Stomach (tissue), 4 donors: ENCODE data around the gene NUP93.

Experiments
- EP300 ChIP-seq: sonication (generic); formaldehyde crosslinking; IDR thresholded peaks from one replicate; pipeline ENCODE4 v1.6.1; 2017; ENCODE audit warnings: antibody characterized with exemption
- POLR2A ChIP-seq, 4 donors: fragments of 450-650 bp; IDR thresholded peaks; one replicate each; pipeline ENCODE4 v1.6.1; 2016; ENCODE audit warnings: antibody characterized with exemption in 4 of 4, control low read depth in 2 of 4, mild to moderate bottlenecking in 1 of 4, moderate library complexity in 1 of 4
- POLR2AphosphoS5 ChIP-seq, 3 donors: sonication (generic); formaldehyde crosslinking; IDR thresholded peaks; one replicate each; pipeline ENCODE4 v1.6.1; 2016; ENCODE audit warnings: antibody characterized with exemption in 3 of 3
- TF ChIP-seq, protein P1 (sequence below), 7 experiments: fragments of 450-650 bp in 4 of 7; fragments of 200-600 bp in 3 of 7; sonication (generic) in 3 of 7; IDR thresholded peaks; one replicate each; pipeline ENCODE4 v1.5.1; 2016 to 2019; ENCODE audit warnings: antibody characterized with exemption in 7 of 7, control low read depth in 2 of 7, mild to moderate bottlenecking in 1 of 7

DNA sequence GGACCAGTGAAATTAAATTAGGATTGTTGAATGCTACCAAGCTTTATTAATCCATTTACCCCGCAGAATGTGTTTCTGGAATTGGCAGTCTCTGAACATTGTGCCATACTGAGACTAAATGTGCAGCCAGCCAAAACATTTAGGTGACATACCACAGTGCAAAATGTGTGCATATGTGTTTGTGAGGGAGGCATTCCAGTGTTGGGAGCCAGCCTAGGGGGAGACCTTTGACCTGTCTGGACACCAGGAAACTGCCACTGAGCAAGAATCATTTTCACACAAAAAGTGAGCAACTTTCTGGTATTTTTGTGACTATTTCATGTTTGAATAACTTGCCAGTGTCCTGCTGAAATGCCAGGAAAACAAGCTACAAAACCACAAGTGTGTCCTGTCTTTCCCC, 70.4 kb downstream of the NUP93 start:
- TF ChIP-seq, protein P1, sequence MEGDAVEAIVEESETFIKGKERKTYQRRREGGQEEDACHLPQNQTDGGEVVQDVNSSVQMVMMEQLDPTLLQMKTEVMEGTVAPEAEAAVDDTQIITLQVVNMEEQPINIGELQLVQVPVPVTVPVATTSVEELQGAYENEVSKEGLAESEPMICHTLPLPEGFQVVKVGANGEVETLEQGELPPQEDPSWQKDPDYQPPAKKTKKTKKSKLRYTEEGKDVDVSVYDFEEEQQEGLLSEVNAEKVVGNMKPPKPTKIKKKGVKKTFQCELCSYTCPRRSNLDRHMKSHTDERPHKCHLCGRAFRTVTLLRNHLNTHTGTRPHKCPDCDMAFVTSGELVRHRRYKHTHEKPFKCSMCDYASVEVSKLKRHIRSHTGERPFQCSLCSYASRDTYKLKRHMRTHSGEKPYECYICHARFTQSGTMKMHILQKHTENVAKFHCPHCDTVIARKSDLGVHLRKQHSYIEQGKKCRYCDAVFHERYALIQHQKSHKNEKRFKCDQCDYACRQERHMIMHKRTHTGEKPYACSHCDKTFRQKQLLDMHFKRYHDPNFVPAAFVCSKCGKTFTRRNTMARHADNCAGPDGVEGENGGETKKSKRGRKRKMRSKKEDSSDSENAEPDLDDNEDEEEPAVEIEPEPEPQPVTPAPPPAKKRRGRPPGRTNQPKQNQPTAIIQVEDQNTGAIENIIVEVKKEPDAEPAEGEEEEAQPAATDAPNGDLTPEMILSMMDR (IDR thresholded peaks at IDR 0.05) = no peak
- no peak for TF ChIP-seq POLR2A (IDR thresholded peaks at IDR 0.05)
- TF ChIP-seq POLR2AphosphoS5 (IDR thresholded peaks at IDR 0.05) = no peak
- no peak for TF ChIP-seq EP300
